GM23338 (cell line): ENCODE measurements around the gene LIAS.

ENCODE experiments used
- EZH2 ChIP-seq: fragments of 200-600 bp; sonication (generic); IDR thresholded peaks from one replicate; pipeline ENCODE4 v1.8.0; 2017; ENCODE audit warnings: antibody characterized with exemption, mild to moderate bottlenecking, low read depth; ENCODE audit not compliant: unreplicated experiment
- POLR2AphosphoS5 ChIP-seq: IDR thresholded peaks from 2 replicates; pipeline ENCODE4 v1.6.1; 2016; ENCODE audit warnings: antibody characterized with exemption, low read depth
- STAT1 ChIP-seq: IDR thresholded peaks from one replicate; pipeline ENCODE4 v1.6.1; 2016; ENCODE audit warnings: antibody characterized with exemption; ENCODE audit not compliant: unreplicated experiment
- TF ChIP-seq, protein P1 (sequence below), 2 experiments: fragments of 200-600 bp in 1 of 2; sonication (generic) in 1 of 2; conservative IDR thresholded peaks; 2 replicates each; pipeline versions ENCODE4 v1.5.1 to v1.6.1; 2016 to 2017; ENCODE audit warnings: antibody characterized with exemption in 2 of 2, low read depth in 2 of 2, mild to moderate bottlenecking in 2 of 2, moderate library complexity in 1 of 2

DNA sequence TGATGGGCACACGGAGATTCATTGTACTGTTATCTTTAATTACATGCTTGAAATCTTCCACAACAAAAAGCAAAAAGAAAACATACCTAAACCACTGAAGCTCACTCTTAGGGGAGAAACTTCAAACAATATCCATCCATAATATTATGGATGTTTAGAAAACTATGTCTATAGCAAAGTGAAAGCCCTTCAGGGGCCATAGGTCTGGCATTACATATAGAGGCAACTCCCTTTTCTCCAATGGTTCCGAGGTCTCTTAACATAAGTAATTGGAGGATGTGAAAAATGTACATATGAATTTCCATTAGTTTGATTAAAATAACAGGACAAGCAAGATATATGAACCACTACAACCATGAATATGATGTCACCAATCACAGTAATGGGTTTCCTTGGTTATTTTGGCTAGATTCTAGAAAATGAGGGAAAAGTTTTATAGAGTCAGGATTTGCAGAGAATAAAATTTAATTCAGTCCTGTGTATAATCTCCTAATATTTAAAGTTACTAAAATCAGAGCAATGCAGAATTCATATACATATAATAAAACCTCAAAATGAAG is 57.6 kb downstream of the LIAS start:
- TF ChIP-seq, protein P1, sequence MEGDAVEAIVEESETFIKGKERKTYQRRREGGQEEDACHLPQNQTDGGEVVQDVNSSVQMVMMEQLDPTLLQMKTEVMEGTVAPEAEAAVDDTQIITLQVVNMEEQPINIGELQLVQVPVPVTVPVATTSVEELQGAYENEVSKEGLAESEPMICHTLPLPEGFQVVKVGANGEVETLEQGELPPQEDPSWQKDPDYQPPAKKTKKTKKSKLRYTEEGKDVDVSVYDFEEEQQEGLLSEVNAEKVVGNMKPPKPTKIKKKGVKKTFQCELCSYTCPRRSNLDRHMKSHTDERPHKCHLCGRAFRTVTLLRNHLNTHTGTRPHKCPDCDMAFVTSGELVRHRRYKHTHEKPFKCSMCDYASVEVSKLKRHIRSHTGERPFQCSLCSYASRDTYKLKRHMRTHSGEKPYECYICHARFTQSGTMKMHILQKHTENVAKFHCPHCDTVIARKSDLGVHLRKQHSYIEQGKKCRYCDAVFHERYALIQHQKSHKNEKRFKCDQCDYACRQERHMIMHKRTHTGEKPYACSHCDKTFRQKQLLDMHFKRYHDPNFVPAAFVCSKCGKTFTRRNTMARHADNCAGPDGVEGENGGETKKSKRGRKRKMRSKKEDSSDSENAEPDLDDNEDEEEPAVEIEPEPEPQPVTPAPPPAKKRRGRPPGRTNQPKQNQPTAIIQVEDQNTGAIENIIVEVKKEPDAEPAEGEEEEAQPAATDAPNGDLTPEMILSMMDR (conservative IDR thresholded peaks at IDR 0.05; ENCODE audit: low read depth in 2 of 2) = no peak
- TF ChIP-seq EZH2 = no peak
- no peak for TF ChIP-seq POLR2AphosphoS5
- no peak for TF ChIP-seq STAT1
